ENCODE results near the gene C1QTNF2. TPM values are rescaled to one million over a fixed set of nuclear protein-coding genes. Genes with fewer than 3 reads are reported as not detected.

The C1QTNF2 gene
- total RNA-seq, 1 donor from 2014 or later, result 0.42 TPM

DNA sequence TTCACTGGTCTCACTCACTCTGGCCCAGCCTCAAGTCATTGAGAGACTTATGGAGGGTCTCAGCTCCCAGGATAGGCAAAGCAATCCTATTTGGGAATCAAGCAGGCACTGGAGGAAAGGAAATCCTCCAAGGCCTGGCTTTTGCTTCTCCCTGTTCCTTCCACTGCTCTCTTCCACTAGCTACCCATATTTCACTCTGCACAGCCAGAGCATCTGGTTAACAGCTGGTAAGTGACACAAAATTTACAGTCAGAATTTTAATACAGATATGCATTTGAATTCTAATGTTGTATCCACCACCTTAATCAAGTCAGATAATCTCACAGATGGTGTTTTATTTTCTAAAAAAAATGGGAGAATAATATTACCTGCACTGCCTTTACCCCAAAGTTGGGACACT, 868 bp upstream of the C1QTNF2 start:
- Mint-ChIP-seq H3K27me3 (ENCODE audit: low read depth) (peaks cover 70% of the 10 kb centered on the region), H3K4me1 (peaks cover 14% of the 10 kb centered on the region), H3K36me3 (ENCODE audit: low read depth) (no peaks in the 10 kb centered on the region), H3K9me3 (no peaks in the 10 kb centered on the region), H3K27ac (ENCODE audit: unreplicated experiment) (no peak overlapping the region), H3K4me3 (peak overlapping the region; percentile 73)
- TF ChIP-seq, protein P1, sequence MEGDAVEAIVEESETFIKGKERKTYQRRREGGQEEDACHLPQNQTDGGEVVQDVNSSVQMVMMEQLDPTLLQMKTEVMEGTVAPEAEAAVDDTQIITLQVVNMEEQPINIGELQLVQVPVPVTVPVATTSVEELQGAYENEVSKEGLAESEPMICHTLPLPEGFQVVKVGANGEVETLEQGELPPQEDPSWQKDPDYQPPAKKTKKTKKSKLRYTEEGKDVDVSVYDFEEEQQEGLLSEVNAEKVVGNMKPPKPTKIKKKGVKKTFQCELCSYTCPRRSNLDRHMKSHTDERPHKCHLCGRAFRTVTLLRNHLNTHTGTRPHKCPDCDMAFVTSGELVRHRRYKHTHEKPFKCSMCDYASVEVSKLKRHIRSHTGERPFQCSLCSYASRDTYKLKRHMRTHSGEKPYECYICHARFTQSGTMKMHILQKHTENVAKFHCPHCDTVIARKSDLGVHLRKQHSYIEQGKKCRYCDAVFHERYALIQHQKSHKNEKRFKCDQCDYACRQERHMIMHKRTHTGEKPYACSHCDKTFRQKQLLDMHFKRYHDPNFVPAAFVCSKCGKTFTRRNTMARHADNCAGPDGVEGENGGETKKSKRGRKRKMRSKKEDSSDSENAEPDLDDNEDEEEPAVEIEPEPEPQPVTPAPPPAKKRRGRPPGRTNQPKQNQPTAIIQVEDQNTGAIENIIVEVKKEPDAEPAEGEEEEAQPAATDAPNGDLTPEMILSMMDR (conservative IDR thresholded peaks at IDR 0.05), result no peak
- no peak for DNase-seq (ENCODE audit: low read depth, low spot score)

DNA sequence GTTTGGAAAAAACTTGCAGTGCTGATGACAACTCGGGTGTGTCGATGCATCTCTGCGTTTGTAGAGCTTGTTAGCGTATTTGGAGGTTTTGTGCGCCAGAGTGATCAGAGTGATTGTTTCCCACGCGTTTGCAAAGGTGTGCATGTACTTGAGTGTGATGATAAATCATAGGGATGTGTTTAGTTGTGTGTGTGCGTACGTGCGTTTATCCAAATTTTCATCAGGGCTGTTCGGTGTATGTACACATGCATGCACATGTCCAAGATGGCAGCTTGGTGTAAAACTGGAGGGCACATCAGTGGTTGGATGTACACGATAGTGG, 248 bp upstream of the C1QTNF2 start:
- TF ChIP-seq, protein P1 (conservative IDR thresholded peaks at IDR 0.05), result no peak
- no peak overlapping the region for H3K27ac Mint-ChIP-seq (ENCODE audit: unreplicated experiment)
- H3K4me3 Mint-ChIP-seq, result peak overlapping the region; percentile 73
- DNase-seq (ENCODE audit: low read depth, low spot score), result no peak
- H3K27me3 Mint-ChIP-seq (ENCODE audit: low read depth), result peaks cover 70% of the 10 kb centered on the region
- no peaks in the 10 kb centered on the region for H3K9me3 Mint-ChIP-seq
- peaks cover 14% of the 10 kb centered on the region for H3K4me1 Mint-ChIP-seq
- H3K36me3 Mint-ChIP-seq (ENCODE audit: low read depth), result no peaks in the 10 kb centered on the region

DNA sequence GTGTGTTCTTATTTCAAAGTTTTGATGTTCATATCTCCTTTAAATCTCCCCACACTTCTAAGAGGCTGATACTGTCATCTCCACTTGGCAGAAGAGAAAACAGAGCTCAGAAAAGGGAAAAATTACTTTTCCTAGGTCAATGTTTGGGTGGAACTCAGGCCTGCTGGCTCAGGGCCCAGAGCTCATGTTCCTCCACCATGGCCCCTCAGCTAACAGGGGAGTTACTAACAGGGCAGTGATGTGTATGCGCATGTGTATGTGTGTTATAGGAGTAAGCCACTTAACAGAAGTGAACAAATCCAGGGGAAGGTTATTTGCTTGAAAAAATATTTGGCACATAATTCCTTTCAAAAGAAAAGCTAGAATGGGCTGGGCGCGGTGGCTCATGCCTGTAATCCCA, 2.5 kb downstream of the C1QTNF2 start:
- TF ChIP-seq, protein P1 (conservative IDR thresholded peaks at IDR 0.05), result no peak
- H3K4me3 Mint-ChIP-seq, result no peak overlapping the region
- no peaks in the 10 kb centered on the region for H3K9me3 Mint-ChIP-seq
- no peaks in the 10 kb centered on the region for H3K36me3 Mint-ChIP-seq (ENCODE audit: low read depth)
- peaks cover 53% of the 10 kb centered on the region for H3K27me3 Mint-ChIP-seq (ENCODE audit: low read depth)
- peaks cover 28% of the 10 kb centered on the region for H3K4me1 Mint-ChIP-seq
- no peak overlapping the region for H3K27ac Mint-ChIP-seq (ENCODE audit: unreplicated experiment)
- DNase-seq (ENCODE audit: low read depth, low spot score), result no peak

DNA sequence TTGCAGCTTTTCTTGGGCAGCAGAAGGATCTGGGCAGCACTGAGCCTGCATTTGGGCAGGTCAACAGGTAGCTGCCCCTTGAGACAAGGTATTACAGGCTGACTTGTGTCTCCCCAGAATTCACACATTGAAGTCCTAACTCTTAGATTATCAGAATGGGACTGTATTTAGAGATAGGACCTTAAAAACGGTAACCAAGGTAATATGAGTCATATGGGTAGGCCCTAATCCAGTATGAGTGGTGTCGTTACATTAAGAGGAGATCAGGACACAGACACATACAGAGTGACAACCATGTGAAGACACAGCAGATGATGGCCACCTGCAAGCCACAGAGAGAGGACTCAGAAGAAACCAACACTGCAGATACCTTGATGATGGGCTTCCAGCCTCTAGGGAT, 3.2 kb downstream of the C1QTNF2 start:
- H3K4me1 Mint-ChIP-seq, result peaks cover 28% of the 10 kb centered on the region
- no peaks in the 10 kb centered on the region for H3K36me3 Mint-ChIP-seq (ENCODE audit: low read depth)
- TF ChIP-seq, protein P1 (conservative IDR thresholded peaks at IDR 0.05), result no peak
- no peaks in the 10 kb centered on the region for H3K9me3 Mint-ChIP-seq
- H3K27ac Mint-ChIP-seq (ENCODE audit: unreplicated experiment), result no peak overlapping the region
- H3K4me3 Mint-ChIP-seq, result no peak overlapping the region
- no peak for DNase-seq (ENCODE audit: low read depth, low spot score)
- H3K27me3 Mint-ChIP-seq (ENCODE audit: low read depth), result peaks cover 47% of the 10 kb centered on the region

DNA sequence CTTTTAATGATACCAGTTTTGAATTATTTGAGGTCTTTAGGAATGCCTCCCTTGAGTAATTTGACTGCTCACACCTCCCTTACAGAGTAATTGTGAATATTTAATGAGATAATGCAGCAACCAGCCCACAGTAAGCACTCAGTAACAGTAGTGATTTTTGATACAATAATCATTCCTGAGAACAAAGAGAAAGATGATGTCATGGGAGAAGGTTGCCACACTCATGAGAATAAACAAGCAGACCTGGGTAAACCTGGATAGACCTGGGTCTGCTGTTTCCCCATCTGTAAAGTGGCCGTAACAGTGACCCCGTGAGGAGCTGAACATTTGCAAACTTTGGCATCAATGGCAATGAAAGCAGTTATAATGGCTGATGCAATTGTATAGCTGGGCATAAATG, 4.2 kb downstream of the C1QTNF2 start:
- TF ChIP-seq, protein P1 (conservative IDR thresholded peaks at IDR 0.05), result no peak
- H3K4me1 Mint-ChIP-seq, result peaks cover 28% of the 10 kb centered on the region

More for the DNA sequence above, 4.2 kb downstream of the C1QTNF2 start:
- no peak for DNase-seq (ENCODE audit: low read depth, low spot score)
- H3K27ac Mint-ChIP-seq (ENCODE audit: unreplicated experiment), result no peak overlapping the region
- H3K27me3 Mint-ChIP-seq (ENCODE audit: low read depth), result peaks cover 40% of the 10 kb centered on the region
- H3K4me3 Mint-ChIP-seq, result no peak overlapping the region
- H3K9me3 Mint-ChIP-seq, result no peaks in the 10 kb centered on the region
- no peaks in the 10 kb centered on the region for H3K36me3 Mint-ChIP-seq (ENCODE audit: low read depth)

Data from neural crest cell (in vitro differentiated cells).